Measurements from ENCODE around the gene GK.
"Not testable (repeated sequence)": the region's sequence is repeated elsewhere in the genome, so short reads cannot be mapped to it uniquely, and the experiment has no call there.

Gene GK

GRCh38 chrX:30693999-30694650 is 40.9 kb downstream of the GK start:
- no peak for DNase-seq

GRCh38 chrX:30702736-30703135 is 49.5 kb downstream of the GK start:
- no peak for DNase-seq

- no peak for DNase-seq
Measured at GRCh38 chrX:30706216-30706775, 53.1 kb downstream of the GK start.

- no peak for DNase-seq
Measured at GRCh38 chrX:30712214-30712613, 59.0 kb downstream of the GK start.

- DNase-seq, result peak in 28 of 56 donors; percentile 0 to 52 (median 2)
Measured at GRCh38 chrX:30713061-30713525, 59.9 kb downstream of the GK start.

GRCh38 chrX:30714138-30714537 is 60.9 kb downstream of the GK start:
- DNase-seq, result no peak

- no peak for DNase-seq
Measured at GRCh38 chrX:30715976-30716375, 62.8 kb downstream of the GK start.

- DNase-seq, result no peak
Measured at GRCh38 chrX:30733852-30734660, 80.8 kb downstream of the GK start.

- no peak for DNase-seq
Measured at GRCh38 chrX:30734782-30735181, 81.6 kb downstream of the GK start.

GRCh38 chrX:30735839-30736238 is 82.6 kb downstream of the GK start:
- DNase-seq, result peak in 23 of 56 donors; percentile 0 to 62 (median 1)

- DNase-seq, result no peak
Measured at GRCh38 chrX:30741545-30741944, 88.3 kb downstream of the GK start.

- DNase-seq, result no peak
Measured at GRCh38 chrX:30748342-30748960, 95.2 kb downstream of the GK start.

- DNase-seq, result no peak
Measured at GRCh38 chrX:30751497-30751896, 98.3 kb downstream of the GK start.

- DNase-seq, result no peak
Measured at GRCh38 chrX:30762755-30763154, 109.5 kb downstream of the GK start.

- DNase-seq, result not testable (repeated sequence)
Measured at GRCh38 chrX:30773764-30774163, 120.5 kb downstream of the GK start.

GRCh38 chrX:30777575-30777974 is 124.4 kb downstream of the GK start:
- DNase-seq, result no peak

- DNase-seq, result no peak
Measured at GRCh38 chrX:30779453-30780030, 126.3 kb downstream of the GK start.

Data from amygdala (tissue), 56 donors.